HG02973 (cell line): Measurements from ENCODE around the gene RNASEH2C.
"Not testable (repeated sequence)": the region's sequence is repeated elsewhere in the genome, so short reads cannot be mapped to it uniquely, and the experiment has no call there.

Source experiments
- ATAC-seq: cut with Tn5 transposase; IDR thresholded peaks from one replicate; pipeline ENCODE4 v1.9.1; 2021; ENCODE audit warnings: moderate library complexity; ENCODE audit not compliant: unreplicated experiment

Gene RNASEH2C

GRCh38 chr11:65691847-65692246 is 28.8 kb downstream of the RNASEH2C start:
- ATAC-seq: not testable (repeated sequence)

- ATAC-seq: no peak
These were observed 34.6 kb downstream of the RNASEH2C start for GRCh38 chr11:65685981-65686380.

- ATAC-seq: not testable (repeated sequence)
These were observed 37.1 kb downstream of the RNASEH2C start for GRCh38 chr11:65683480-65683879.

GRCh38 chr11:65680192-65680743 is 40.3 kb downstream of the RNASEH2C start:
- no peak for ATAC-seq

- ATAC-seq: no peak
These were observed 47.6 kb downstream of the RNASEH2C start for GRCh38 chr11:65672982-65673381.

- ATAC-seq: no peak
These were observed 48.3 kb downstream of the RNASEH2C start for GRCh38 chr11:65672180-65672860.
